ENCODE data around the gene MICAL3.

GRCh38 chr22:17939011-17939410 lies 85.3 kb downstream of the MICAL3 start:
- TF ChIP-seq CTCF (IDR thresholded peaks at IDR 0.05) (no peak), EZH2 (IDR thresholded peaks at IDR 0.05) (no peak)

Data from neural progenitor cell (in vitro differentiated cells).